HG02571 (cell line): ENCODE results near the gene YTHDF1.
"Not testable (repeated sequence)": the region's sequence is repeated elsewhere in the genome, so short reads cannot be mapped to it uniquely, and the experiment has no call there.

Experiments
- ATAC-seq: cut with Tn5 transposase; IDR thresholded peaks from one replicate; pipeline ENCODE4 v1.9.1; 2021; ENCODE audit warnings: mild to moderate bottlenecking, moderate library complexity; ENCODE audit not compliant: unreplicated experiment

YTHDF1 gene

DNA sequence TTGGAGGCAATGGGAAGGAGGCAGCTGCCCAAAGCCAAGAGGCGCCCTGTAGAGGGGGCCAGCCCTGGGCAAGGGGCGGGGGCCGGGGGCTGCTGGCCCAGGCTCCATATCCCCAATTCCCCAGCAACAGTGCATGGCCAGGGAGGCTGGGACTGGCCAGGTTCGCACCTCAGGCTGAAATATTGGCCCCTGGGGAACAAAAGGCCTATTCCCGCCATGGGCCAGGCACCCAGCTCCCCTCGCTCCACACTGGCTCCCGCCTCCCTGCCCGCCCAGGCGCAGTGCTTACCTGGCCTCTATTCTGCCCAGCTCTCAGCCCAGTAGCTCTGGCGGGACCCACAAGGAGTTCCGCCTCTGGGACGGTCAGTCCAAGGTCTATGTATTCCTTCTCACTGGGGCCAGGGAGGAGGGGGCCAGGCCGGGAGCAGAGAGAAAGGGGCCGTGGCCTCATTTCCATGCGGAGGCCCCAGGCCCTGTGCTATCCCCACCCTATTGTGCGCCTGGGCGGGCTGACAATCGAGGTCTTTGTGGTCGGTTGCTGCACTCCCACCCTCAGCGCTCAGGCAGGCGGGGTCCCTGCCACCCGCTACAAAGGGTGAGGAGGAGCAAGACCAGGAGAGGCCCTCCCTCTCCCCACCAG, 42.3 kb downstream of the YTHDF1 start:
- ATAC-seq, result no peak

GRCh38 chr20:63172726-63173125, 43.2 kb downstream of the YTHDF1 start:
- ATAC-seq, result no peak

DNA sequence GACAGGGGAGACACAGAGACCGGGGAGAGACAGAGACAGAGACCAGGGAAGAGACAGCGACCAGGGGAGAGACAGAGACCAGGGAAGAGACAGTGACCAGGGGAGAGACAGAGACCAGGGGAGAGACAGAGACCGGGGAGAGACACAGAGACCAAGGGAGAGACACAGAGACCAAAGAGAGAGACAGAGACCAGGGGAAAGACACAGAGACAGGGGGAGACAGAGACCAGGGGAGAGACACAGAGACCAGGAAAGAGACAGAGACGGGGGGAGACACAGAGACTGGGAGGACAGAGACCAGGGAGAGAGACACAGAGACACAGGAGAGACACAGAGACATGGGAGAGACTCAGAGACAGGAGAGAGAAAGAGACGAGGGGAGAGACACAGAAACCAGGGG, 43.9 kb downstream of the YTHDF1 start:
- no peak for ATAC-seq

DNA sequence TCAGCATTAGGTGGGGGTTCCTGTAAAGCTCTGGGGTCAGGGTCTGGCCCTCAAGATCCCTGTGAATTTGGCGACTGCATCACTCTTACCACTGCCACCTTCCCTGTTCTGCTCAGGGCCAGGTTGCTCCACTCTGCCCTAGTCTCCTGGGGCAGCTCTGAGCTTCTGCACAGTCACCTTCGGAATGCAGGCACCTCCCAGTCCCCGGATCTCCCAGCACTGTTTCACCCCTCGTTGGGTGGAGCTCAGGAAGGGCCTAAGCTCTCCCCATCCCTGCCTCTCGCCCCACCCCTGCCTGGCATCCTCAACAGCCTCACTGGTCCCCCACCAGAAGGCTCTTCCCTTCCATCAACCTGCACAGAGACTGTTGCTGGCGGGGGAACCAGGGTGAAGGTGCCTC, 46.2 kb downstream of the YTHDF1 start:
- no peak for ATAC-seq

GRCh38 chr20:63168861-63169260, 47.1 kb downstream of the YTHDF1 start:
- no peak for ATAC-seq

- ATAC-seq, result no peak
Measured at GRCh38 chr20:63167918-63168520, 47.9 kb downstream of the YTHDF1 start.

GRCh38 chr20:63167026-63167917, 48.7 kb downstream of the YTHDF1 start:
- no peak for ATAC-seq

DNA sequence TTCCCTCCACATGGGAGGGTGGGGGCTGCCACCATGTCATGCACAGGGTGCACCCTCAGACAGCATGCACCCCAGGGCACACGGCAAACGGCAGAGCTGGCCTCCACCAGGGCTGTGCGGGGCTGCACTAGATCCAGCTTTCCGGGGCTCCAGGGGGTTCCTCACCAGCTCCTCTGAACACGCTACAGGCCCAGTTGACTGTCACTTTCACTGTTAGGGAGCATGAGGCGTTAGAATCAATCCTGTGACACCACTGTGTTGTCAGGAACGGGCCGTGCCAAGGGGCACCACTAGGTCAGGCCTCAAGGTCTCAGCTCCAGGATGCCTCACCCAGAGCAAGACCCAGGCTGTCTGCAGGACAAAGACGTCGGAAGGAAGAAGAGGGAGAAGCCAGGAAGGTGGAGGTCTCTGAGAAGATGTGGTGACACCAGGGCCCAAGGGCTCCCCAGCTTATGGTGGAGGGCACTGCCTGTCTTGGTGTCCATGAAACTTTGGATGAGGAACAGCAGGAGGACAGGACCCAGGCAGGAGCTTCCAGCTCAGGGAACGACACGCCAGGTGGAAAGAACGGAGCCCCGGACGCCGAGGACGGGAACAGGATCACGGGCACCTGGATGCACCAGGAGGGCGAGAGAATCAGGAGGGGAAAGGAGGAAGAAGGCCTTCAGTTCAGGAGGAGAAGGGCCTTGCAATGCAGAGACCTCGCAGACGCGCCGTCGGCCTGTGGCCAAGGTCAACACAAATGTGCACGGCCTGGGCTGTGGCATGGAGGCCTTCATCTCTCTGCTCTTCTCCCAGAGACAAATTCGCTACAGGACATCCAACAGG, 49.5 kb downstream of the YTHDF1 start:
- no peak for ATAC-seq

DNA sequence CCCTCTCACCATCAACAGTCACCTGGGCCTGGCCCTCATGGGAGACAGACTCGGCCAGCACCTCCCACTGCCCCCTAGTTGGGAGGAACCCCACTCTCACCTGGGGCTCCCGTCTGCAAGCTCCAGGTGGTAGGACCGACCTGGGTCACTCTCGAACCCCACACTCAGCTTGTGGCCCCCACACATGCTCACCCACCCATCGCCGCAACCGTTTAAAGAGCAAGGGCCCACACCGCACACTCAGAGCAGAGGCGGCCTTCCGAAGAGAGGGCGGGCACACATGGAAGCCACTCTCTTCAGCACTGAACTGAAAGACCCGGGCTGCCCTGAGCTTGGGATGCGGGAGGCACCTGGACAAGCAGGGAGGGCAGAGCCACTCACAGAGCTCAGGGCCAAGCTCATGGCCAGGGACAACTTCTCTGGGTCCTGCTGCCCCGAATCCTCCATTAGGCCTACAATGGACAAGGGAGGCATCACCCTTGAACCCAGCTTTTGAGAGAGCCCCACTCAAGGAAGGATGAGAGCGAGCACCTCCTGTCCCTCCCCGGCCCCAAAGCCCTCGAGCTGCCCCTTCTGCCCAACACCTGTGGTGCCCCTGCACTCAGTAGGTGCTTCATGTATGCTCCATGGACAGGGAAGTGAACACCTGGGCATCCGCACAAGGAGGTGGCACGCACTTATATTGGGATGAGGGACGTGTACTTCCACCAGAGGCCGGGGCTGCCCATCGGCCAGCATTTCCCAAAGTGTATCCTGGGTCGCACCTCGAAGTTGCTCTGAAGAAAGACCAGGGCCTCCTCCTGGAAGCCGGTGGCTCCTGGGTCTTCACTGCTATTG, 50.4 kb downstream of the YTHDF1 start:
- ATAC-seq, result no peak

DNA sequence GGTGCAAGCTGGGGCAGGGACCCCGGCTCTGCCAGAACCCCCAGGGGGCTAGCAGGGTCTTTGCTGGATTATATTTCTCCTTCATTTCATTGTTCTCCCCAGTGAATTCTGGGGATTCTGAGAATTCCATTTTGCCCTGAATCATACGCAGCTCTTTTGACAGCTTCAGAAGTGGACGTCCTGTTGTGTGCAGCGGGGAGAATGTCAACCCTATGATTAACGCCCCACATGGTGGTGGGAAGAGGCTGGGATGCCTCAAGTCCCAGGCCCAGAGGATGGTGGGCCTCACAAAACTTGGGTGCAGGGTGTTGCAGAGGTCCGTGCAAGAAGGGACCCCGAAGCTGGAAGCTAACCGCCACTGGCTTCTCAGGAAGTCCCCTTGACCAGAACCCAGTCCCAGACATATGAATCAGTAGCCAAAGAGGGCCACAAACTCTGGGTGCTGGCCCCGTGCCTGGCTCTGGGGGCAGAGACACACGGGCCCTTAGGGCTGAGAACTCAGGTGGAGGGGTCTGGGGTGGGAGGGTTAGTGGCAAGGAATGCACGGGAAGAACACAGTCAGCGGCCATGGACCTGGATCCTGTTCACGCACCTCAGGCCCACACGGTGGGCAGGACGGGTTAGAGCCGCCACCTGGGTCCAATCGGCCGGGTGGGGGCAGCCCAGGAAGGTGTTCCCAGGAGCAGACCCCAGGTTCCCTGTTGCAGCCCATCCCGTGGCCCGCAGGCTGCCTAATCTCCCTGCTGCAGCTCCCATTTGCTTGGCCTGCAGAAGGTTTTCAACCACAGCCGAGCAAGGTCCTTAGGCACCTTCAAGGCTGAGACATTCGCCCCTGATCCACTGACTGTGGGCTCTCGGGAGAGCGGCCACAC, 51.2 kb downstream of the YTHDF1 start:
- no peak for ATAC-seq

- ATAC-seq, result no peak
Measured at GRCh38 chr20:63163596-63164483, 52.1 kb downstream of the YTHDF1 start.

DNA sequence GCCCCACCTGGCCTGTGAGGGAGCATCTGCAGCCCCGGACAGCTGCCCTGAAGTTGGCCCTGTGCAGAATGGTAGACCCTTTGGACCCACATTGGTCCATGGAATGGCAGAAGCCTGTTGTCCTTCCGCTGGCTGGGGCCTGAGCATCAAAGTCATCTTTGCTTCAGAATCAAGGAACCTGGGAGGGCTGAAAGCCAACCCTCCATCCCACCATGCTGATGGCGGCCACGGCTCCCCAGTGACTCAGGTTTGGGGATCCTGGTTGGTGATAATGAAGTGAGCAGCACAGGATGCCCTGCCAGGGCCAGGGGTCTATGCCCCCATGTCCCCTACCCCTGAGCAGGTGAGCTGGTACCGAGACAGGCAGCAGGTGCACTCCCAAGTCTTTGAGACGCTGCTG, 52.8 kb downstream of the YTHDF1 start:
- ATAC-seq, result no peak

DNA sequence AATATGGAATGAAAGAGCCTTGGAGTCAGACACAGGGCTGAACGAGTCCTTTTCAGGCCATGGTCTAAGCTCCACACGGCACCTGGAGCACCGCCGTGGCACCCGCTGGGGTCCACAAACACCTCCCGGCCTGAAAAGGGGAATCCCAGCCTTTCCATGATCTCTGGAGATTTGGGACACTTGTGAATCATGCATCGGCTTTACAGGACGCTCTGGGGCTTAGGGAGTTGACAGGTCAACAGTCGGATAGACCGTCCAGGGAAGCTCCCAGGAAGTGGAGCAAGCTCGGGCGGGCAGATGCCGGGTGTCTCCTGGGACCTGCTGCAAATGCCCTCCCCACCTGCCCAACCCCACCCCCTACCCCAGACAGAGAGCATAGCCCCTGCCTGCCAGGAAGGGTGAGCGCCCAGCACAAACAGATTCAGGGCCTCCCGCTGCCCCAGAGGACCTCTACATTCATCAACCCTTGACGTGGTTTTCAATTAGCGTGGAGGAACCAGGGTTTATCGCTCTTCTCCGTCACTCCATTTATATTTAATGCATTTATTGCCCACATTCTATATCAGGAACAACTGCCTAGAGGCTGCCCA, 53.6 kb downstream of the YTHDF1 start:
- ATAC-seq, result no peak

DNA sequence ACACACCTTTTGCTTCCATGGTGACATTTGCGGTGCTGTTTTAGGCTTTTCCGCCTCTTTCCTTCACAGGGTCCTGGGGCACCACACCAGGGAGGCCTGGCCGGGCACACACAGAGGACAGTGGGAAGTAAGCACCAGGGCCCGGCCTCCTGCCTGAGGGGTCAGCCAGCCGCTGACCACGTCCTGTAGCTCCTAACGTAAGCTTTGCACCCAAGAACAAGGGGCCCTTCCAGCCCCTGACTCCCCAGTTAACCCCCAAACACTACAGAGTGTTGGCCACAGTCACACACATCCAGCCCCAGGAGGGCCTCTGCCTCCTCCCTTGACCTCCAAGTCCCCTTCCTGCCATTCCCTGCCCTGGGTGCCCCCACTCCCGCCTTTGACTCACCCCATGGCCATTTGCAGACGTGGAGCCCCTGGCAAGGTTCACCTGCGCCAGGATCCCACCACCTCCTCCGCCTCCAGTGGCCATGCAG, 54.7 kb downstream of the YTHDF1 start:
- ATAC-seq, result no peak

DNA sequence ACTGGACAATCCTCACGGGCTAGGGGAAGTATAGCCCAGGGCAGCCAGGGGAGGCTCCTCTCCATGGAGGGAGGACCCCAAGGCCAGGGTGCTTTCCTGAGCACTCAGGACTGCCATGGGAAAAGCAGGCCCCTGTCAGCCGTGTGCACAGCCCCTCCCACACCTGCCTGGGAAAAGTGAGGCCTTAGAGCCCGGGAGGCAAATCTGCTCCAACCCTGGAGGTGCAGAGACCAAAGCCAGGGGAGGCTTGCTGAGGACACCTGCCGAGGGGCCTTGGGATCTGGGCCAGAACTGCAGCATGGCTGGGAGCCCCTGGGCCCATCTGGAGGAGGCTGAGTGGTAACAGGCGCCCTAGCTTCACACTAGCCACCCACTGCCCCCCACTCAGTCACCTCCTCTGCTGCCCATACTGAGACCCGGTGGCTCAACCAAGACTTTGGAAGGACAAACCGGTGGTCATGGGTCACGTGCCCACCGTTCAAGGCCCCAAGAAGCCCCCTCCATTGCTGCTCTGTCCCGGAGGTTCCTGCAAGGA, 55.2 kb downstream of the YTHDF1 start:
- no peak for ATAC-seq

DNA sequence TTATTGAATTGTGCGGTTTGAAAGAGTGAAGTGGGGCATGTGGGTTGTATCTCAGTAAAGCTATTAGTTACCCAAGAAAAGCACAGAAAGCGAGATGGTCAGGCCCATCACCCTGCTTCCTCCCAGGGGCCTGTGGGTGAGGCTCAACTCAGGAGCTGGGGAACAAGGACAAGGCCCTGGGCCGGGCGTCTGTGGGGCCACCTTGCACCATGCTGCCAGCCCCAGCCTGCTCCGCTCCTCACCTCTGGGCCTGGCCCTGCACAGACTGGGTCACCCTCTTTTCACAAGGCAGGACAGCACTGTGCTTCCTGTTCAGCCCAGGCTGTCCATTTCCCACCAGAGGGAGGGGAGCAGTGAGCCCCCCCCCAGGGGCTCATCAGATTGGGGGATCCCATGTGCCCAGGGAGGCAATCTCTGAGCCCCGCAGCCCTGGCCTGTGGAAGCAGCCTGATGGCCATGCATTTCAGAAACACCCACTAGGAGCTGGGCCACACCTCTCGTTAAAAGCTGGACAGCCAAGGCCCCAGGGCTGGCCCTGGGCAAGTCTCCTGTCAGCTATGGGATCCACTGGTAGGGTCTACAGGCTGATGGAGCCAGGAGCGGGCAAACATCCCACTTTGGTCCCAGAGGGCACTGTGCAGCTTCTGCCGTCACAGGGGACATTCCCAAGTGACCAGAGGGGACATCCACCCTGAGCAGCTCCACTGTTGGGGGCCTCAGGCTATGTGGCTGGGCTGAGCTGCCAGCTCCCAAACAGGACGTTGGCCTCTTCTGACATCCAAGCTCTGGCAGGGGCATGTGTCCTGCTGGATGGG, 55.9 kb downstream of the YTHDF1 start:
- ATAC-seq, result no peak

- not testable (repeated sequence) for ATAC-seq
Measured at GRCh38 chr20:63159251-63159650, 56.7 kb downstream of the YTHDF1 start.
